Endothelial cell (in vitro differentiated cells): Measurements from ENCODE around the gene FXYD4. TPM values are rescaled to one million over a fixed set of nuclear protein-coding genes. Genes with fewer than 3 reads are reported as not detected.
"Not testable (repeated sequence)": the region's sequence is repeated elsewhere in the genome, so short reads cannot be mapped to it uniquely, and the experiment has no call there.

Experiments used
- DNase-seq: peaks from one replicate; pipeline ENCODE4 v3.0.0; 2021; ENCODE audit warnings: low spot score
- H3K27ac Mint-ChIP-seq: one replicate; pipeline ENCODE4 v1.8.0; 2021; ENCODE audit warnings: mixed read lengths, inconsistent platforms; ENCODE audit not compliant: unreplicated experiment
- H3K27me3 Mint-ChIP-seq: one replicate; pipeline ENCODE4 v1.8.0; 2021; ENCODE audit warnings: mild to moderate bottlenecking, moderate library complexity, mixed read lengths, inconsistent platforms; ENCODE audit not compliant: unreplicated experiment
- H3K36me3 Mint-ChIP-seq: one replicate; pipeline ENCODE4 v1.8.0; 2021; ENCODE audit warnings: mild to moderate bottlenecking, low read depth, mixed read lengths, inconsistent platforms; ENCODE audit not compliant: unreplicated experiment
- H3K4me1 Mint-ChIP-seq: one replicate; pipeline ENCODE4 v1.8.0; 2021; ENCODE audit warnings: mild to moderate bottlenecking, mixed read lengths, inconsistent platforms; ENCODE audit not compliant: unreplicated experiment
- H3K4me3 Mint-ChIP-seq: one replicate; pipeline ENCODE4 v1.8.0; 2021; ENCODE audit warnings: mild to moderate bottlenecking, mixed read lengths, inconsistent platforms; ENCODE audit not compliant: unreplicated experiment
- H3K9me3 Mint-ChIP-seq: one replicate; pipeline ENCODE4 v1.8.0; 2021; ENCODE audit warnings: mixed read lengths, inconsistent platforms; ENCODE audit not compliant: unreplicated experiment
- CTCF ChIP-seq: fragments of 200-600 bp; sonication (generic); IDR thresholded peaks from one replicate; pipeline ENCODE4 v1.5.0; 2021; ENCODE audit warnings: antibody characterized with exemption; ENCODE audit not compliant: unreplicated experiment
- total RNA-seq: library from RNA; stranded (reverse); fragmentation: NEBNext Ultra II Directional; extraction: Animal tissue kit (Norgen Biotek cat#: 25700); gene quantifications from one replicate; pipeline ENCODE4 v1.2.1, GENCODE V29; 2021; ENCODE audit not compliant: unreplicated experiment

The FXYD4 gene
- total RNA-seq, 1 donor from 2014 or later = not detected

GRCh38 chr10:43390759-43391158 is 19.3 kb downstream of the FXYD4 start:
- H3K27me3 Mint-ChIP-seq = peaks cover 4% of the 10 kb centered on the region
- no peak for TF ChIP-seq CTCF
- H3K4me3 Mint-ChIP-seq = no peak overlapping the region
- H3K36me3 Mint-ChIP-seq = peaks cover 54% of the 10 kb centered on the region
- H3K27ac Mint-ChIP-seq = peak overlapping the region; percentile 20
- no peak for DNase-seq
- H3K9me3 Mint-ChIP-seq = no peaks in the 10 kb centered on the region
- H3K4me1 Mint-ChIP-seq = peaks cover 25% of the 10 kb centered on the region

- DNase-seq = no peak
- no peak for TF ChIP-seq CTCF
- Mint-ChIP-seq H3K27ac (no peak overlapping the region), H3K9me3 (no peaks in the 10 kb centered on the region), H3K36me3 (peaks cover 52% of the 10 kb centered on the region), H3K4me1 (peaks cover 25% of the 10 kb centered on the region), H3K27me3 (peaks cover 8% of the 10 kb centered on the region), H3K4me3 (peak overlapping the region; percentile 71)
Measured at GRCh38 chr10:43391496-43391895, 20.1 kb downstream of the FXYD4 start.

- H3K9me3 Mint-ChIP-seq = no peaks in the 10 kb centered on the region
- peaks cover 8% of the 10 kb centered on the region for H3K27me3 Mint-ChIP-seq
- H3K36me3 Mint-ChIP-seq = peaks cover 40% of the 10 kb centered on the region
- DNase-seq = no peak
- TF ChIP-seq CTCF = no peak
- H3K4me3 Mint-ChIP-seq = peak overlapping the region; percentile 7
- H3K27ac Mint-ChIP-seq = peak overlapping the region; percentile 61
- H3K4me1 Mint-ChIP-seq = peaks cover 28% of the 10 kb centered on the region
Measured at GRCh38 chr10:43392748-43393147, 21.3 kb downstream of the FXYD4 start.

- not testable (repeated sequence) for H3K27ac Mint-ChIP-seq, DNase-seq, H3K9me3 Mint-ChIP-seq, H3K27me3 Mint-ChIP-seq
- H3K36me3 Mint-ChIP-seq = peaks cover 36% of the 10 kb centered on the region
- peaks cover 28% of the 10 kb centered on the region for H3K4me1 Mint-ChIP-seq
- H3K4me3 Mint-ChIP-seq = peak overlapping the region; percentile 7
Measured at GRCh38 chr10:43393186-43393585, 21.8 kb downstream of the FXYD4 start.

GRCh38 chr10:43393606-43394360 is 22.3 kb downstream of the FXYD4 start:
- DNase-seq = no peak
- Mint-ChIP-seq H3K27me3 (peaks cover 10% of the 10 kb centered on the region), H3K9me3 (no peaks in the 10 kb centered on the region), H3K36me3 (peaks cover 31% of the 10 kb centered on the region), H3K4me1 (peaks cover 28% of the 10 kb centered on the region), H3K27ac (no peak overlapping the region), H3K4me3 (peak overlapping the region; percentile 17)
- TF ChIP-seq CTCF = no peak
